AG04450 (cell line): Measurements from ENCODE around the gene ARL11. TPM values are rescaled to one million over a fixed set of nuclear protein-coding genes. Genes with fewer than 3 reads are reported as not detected.
"Not testable (repeated sequence)": the region's sequence is repeated elsewhere in the genome, so short reads cannot be mapped to it uniquely, and the experiment has no call there.

Source experiments
- CTCF ChIA-PET: fragments of 300-600, 350-600 bp; formaldehyde crosslinking; extraction: SDS; loops from one replicate; lab custom pipeline; 2022; ENCODE audit warnings: antibody characterized with exemption, inconsistent platforms; lab: Charles Lee
- POLR2A ChIA-PET: fragments of 350-600 bp; formaldehyde crosslinking; extraction: SDS; loops from one replicate; lab custom pipeline; 2021; ENCODE audit warnings: antibody characterized with exemption, inconsistent platforms; lab: Yijun Ruan, JAX
- DNase-seq: peaks from one replicate; pipeline ENCODE4 v3.0.0-alpha.2; 2011; ENCODE audit warnings: low read depth, low spot score
- H3K27ac ChIP-seq: one replicate; pipeline ENCODE4 v1.5.1; 2012; ENCODE audit warnings: low read depth, low read length, control low read depth
- H3K27me3 ChIP-seq: one replicate; pipeline ENCODE4 v1.6.0; 2012; ENCODE audit warnings: low read length; ENCODE audit not compliant: control insufficient read depth, insufficient read depth
- H3K4me3 ChIP-seq: 2 replicates; pipeline ENCODE4 v1.5.1; 2011; ENCODE audit warnings: mild to moderate bottlenecking, low read depth, low read length, control low read depth
- H3K9me3 ChIP-seq: 2 replicates; pipeline ENCODE4 v1.5.1; 2012; ENCODE audit warnings: low read length; ENCODE audit not compliant: control insufficient read depth, insufficient read depth
- polyA plus RNA-seq: library from polyadenylated mRNA; depleted of rRNA; stranded (reverse); fragments of >200 nt; gene quantifications from 2 replicates; pipeline ENCODE4 v1.2.3, GENCODE V29; 2011
- TF ChIP-seq, protein P1 (sequence below): IDR thresholded peaks from 2 replicates; pipeline ENCODE4 v1.5.1; 2011; ENCODE audit warnings: low read depth, low read length, control low read depth, inconsistent platforms

The ARL11 gene
- polyA plus RNA-seq, 1 experiment, result not detected

DNA sequence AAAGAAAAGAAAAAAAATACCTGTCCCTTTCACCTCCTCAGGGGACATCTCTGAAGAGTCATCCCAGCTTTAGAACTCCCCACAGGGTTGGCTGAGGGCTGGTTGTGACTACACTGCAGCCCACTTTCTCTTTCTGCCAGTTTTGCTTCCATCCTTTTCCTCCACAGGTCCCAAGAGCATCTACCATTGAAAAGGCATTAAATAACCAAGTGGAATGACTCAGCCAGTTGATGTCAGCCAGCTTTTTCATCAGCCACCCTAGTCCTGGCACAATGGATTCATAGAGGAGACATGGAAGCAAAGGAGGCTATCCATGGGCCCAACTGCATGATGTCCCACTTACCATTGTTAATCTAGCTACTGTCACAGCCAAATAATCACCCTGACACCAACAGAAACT, 33.7 kb upstream of the ARL11 start:
- Histone ChIP-seq H3K27ac (no peak overlapping the region), H3K4me3 (no peak overlapping the region), H3K9me3 (no peaks in the 10 kb centered on the region), H3K27me3 (peaks cover 3% of the 10 kb centered on the region)
- ChIA-PET POLR2A (no interaction called here), CTCF (interaction anchor here (0.7 kb wide), 1 partner anchor 167 kb away, joined by 6 read pairs; no protein-coding TSS in a partner anchor)
- no peak for DNase-seq
- TF ChIP-seq, protein P1, sequence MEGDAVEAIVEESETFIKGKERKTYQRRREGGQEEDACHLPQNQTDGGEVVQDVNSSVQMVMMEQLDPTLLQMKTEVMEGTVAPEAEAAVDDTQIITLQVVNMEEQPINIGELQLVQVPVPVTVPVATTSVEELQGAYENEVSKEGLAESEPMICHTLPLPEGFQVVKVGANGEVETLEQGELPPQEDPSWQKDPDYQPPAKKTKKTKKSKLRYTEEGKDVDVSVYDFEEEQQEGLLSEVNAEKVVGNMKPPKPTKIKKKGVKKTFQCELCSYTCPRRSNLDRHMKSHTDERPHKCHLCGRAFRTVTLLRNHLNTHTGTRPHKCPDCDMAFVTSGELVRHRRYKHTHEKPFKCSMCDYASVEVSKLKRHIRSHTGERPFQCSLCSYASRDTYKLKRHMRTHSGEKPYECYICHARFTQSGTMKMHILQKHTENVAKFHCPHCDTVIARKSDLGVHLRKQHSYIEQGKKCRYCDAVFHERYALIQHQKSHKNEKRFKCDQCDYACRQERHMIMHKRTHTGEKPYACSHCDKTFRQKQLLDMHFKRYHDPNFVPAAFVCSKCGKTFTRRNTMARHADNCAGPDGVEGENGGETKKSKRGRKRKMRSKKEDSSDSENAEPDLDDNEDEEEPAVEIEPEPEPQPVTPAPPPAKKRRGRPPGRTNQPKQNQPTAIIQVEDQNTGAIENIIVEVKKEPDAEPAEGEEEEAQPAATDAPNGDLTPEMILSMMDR, result no peak

DNA sequence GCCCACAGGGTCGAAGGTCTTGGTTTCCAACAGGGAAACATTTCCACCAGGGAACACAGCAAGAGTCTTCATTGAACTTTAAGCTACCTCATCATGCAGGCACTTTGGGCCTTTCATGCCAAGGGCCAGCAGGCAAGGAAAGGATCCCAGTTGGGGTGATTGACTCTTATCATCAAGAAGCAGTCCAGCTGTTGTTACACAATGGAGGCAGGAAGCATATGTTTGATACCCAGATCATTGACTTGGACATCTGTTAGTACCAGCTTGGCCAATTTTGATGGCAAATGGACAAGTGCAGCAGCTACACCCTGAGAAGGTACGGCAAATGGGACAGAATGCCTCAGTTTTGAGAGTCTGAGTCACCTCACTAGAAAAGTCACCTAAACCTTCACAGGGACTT, 32.1 kb upstream of the ARL11 start:
- TF ChIP-seq, protein P1, result no peak

DNA sequence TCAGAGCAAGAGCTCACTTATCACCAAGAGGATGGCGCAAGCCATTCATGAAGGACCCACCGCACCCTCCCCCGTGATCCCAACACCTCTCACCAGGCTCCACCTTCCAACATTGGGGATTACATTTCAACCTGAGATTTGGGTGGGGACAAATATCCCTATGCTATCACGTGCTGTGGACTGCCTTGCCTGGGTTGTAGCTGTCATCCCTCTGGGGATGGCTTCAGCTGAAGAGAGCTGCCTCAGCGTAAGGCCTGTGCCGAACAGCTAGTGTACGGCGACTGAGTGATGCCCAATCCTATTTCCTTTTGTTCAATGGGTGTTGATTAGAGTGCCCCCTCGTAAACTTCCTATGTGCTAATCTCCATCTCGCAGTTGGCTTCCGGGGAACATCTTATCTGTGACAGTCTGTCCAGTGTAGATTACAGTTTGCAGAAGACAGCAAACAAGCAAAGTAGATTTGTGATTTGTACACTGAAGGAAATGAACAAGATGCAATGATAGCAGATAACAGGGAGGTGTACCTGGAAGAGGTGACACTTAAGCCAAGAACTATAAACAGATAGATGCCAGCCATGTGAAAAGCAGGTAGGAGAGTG, 31.2 kb upstream of the ARL11 start:
- H3K27ac ChIP-seq, result no peak overlapping the region
- no peak overlapping the region for H3K4me3 ChIP-seq
- no peak for DNase-seq
- peaks cover 3% of the 10 kb centered on the region for H3K27me3 ChIP-seq
- POLR2A ChIA-PET, result no interaction called here
- CTCF ChIA-PET, result interaction anchor here (1.2 kb wide), 1 partner anchor 10 kb away, joined by 5 read pairs; no protein-coding TSS in a partner anchor
- H3K9me3 ChIP-seq, result no peaks in the 10 kb centered on the region
- TF ChIP-seq, protein P1, result no peak

More for the DNA sequence above, 32.1 kb upstream of the ARL11 start:
- Histone ChIP-seq H3K27ac (no peak overlapping the region), H3K4me3 (no peak overlapping the region), H3K9me3 (no peaks in the 10 kb centered on the region), H3K27me3 (peaks cover 3% of the 10 kb centered on the region)
- POLR2A ChIA-PET, result no interaction called here
- CTCF ChIA-PET, result interaction anchor here (1.2 kb wide), 1 partner anchor 11 kb away, joined by 5 read pairs; no protein-coding TSS in a partner anchor
- no peak for DNase-seq

DNA sequence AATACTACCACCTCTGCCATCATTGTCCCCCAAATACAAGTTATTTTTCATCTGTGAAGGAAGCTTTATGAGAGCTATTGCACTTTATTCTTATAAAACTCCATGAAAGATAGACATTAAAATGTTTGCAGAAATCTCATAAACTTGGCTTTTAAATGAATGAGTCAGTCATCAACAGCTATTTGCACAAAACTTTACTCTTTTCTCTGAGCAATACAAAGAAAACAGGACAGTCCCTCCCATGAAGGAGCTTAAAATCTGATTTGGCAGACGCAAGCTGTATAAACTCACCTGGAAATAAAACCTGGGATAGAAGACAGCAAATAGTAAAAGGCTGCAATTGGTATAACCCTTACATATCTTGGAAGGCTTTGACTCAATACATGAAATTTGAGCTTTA, 26.3 kb upstream of the ARL11 start:
- H3K9me3 ChIP-seq, result no peaks in the 10 kb centered on the region
- ChIA-PET POLR2A (interaction anchor here (1.1 kb wide), 1 partner anchor 159 kb away, joined by 3 read pairs; no protein-coding TSS in a partner anchor), CTCF (interaction anchor here (0.9 kb wide), 1 partner anchor 245 kb away, joined by 3 read pairs; no protein-coding TSS in a partner anchor)
- TF ChIP-seq, protein P1, result no peak
- H3K27ac ChIP-seq, result no peak overlapping the region
- DNase-seq, result no peak
- peaks cover 3% of the 10 kb centered on the region for H3K27me3 ChIP-seq
- no peak overlapping the region for H3K4me3 ChIP-seq

DNA sequence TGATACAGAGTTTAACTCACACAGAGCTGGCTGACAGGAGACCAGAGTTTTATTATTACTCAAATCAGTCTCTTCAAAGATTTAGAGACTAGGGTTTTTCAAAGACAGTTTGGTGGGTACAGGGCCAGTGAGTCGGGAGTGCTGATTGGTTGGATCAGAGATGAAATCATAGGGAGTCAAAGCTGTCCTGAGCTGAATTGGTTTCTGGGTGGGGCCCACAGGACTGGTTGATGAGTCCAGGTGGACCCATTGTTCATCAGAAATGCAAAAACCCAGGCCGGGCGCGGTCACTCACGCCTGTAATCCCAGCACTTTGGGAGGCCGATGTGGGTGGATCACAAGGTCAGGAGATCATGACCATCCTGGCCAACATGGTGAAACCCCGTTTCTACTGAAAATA, 25.7 kb upstream of the ARL11 start:
- ChIA-PET POLR2A (interaction anchor here (1.1 kb wide), 1 partner anchor 159 kb away, joined by 3 read pairs; no protein-coding TSS in a partner anchor), CTCF (interaction anchor here (1.1 kb wide), 1 partner anchor 362 kb away, joined by 3 read pairs; no protein-coding TSS in a partner anchor)
- H3K27ac ChIP-seq, DNase-seq, H3K27me3 ChIP-seq, H3K4me3 ChIP-seq, H3K9me3 ChIP-seq: not testable (repeated sequence)
